B cell (primary cell): Measurements from ENCODE around the gene RAPGEF5.

Experiments used
- CTCF ChIP-seq: fragments of 200-600 bp; IDR thresholded peaks from one replicate; pipeline ENCODE4 v1.8.0; 2022; ENCODE audit warnings: antibody characterized with exemption, mild to moderate bottlenecking
- EZH2 ChIP-seq: IDR thresholded peaks from 2 replicates; pipeline ENCODE4 v1.6.1; 2012; ENCODE audit warnings: borderline replicate concordance, low read depth, mild to moderate bottlenecking, moderate library complexity, low read length; ENCODE audit not compliant: insufficient read depth, poor library complexity, severe bottlenecking

- TF ChIP-seq CTCF (no peak), EZH2 (no peak)
Measured at GRCh38 chr7:22240904-22241571, 115.9 kb downstream of the RAPGEF5 start.
